HepG2 (cell line): ENCODE results near the gene CABLES2. TPM values are rescaled to one million over a fixed set of nuclear protein-coding genes. Genes with fewer than 3 reads are reported as not detected.
A peak's percentile ranks its signal among the peaks of the same experiment; 100 is the strongest.

Experiments
- ATAC-seq: fragments of 200-7000 bp; cut with Tn5 transposase; 3 replicates; pipeline ENCODE4 v1.9.1; 2020; ENCODE audit warnings: mild to moderate bottlenecking, moderate library complexity
- BruUV-seq: library from RNA; stranded (reverse); fragments of 400-500 nt; replicated peaks from 2 replicates; lab custom pipeline; 2021; lab: Mats Ljungman, UMichigan
- CTCF ChIA-PET: fragments of 300-600 bp; formaldehyde crosslinking; extraction: SDS; loops from one replicate; lab custom pipeline; 2021; ENCODE audit warnings: low total read pairs, inconsistent platforms, low intra/inter-chr PET ratio; lab: Yijun Ruan, JAX
- POLR2A ChIA-PET: fragments of 350-600 bp; sonication (Branson Sonifier 250); formaldehyde crosslinking; loops from one replicate; lab custom pipeline; 2020; ENCODE audit warnings: antibody characterized with exemption, inconsistent platforms; lab: Yijun Ruan, JAX
- DNase-seq: peaks from one replicate; pipeline ENCODE4 v3.0.0-alpha.2; 2015; ENCODE audit warnings: low spot score
- FAIRE-seq: peaks from 3 replicates; lab custom pipeline; 2011; peaks lifted over from hg19 to GRCh38; lab: Jason Lieb, UNC
- H2AFZ ChIP-seq: one replicate; pipeline ENCODE4 v1.6.1; 2011; ENCODE audit warnings: low read length, inconsistent platforms
- H3K27ac ChIP-seq: fragments of 300-600 bp; 3 replicates; pipeline ENCODE4 v1.8.0; 2011; ENCODE audit warnings: mixed run types, mild to moderate bottlenecking, mixed read lengths, low read length, inconsistent platforms; ENCODE audit not compliant: insufficient read depth; ENCODE audit errors: extremely low read length
- H3K27me3 ChIP-seq, 2 experiments: fragments of 200-600 bp in 1 of 2; 2 replicates in 1 of 2; 3 replicates in 1 of 2; pipeline versions ENCODE4 v1.6.0 to v1.8.0; 2011; ENCODE audit warnings: low read length in 2 of 2, mild to moderate bottlenecking in 2 of 2, moderate library complexity in 2 of 2, inconsistent platforms in 1 of 2; ENCODE audit not compliant: insufficient read depth in 2 of 2, control insufficient read depth in 1 of 2
- H3K36me3 ChIP-seq, 2 experiments: fragments of 200-600 bp in 1 of 2; replicated peaks in 1 of 2; 2 replicates in 1 of 2; 3 replicates in 1 of 2; pipeline versions ENCODE4 v1.5.1 to v1.8.0; 2011; ENCODE audit warnings: low read length in 2 of 2, inconsistent platforms in 1 of 2; ENCODE audit not compliant: insufficient read depth in 2 of 2, control insufficient read depth in 1 of 2
- H3K4me1 ChIP-seq: 2 replicates; pipeline ENCODE4 v1.5.1; 2012; ENCODE audit warnings: low read length, inconsistent platforms; ENCODE audit not compliant: insufficient read depth
- H3K4me2 ChIP-seq: 2 replicates; pipeline ENCODE4 v1.6.0; 2011; ENCODE audit warnings: low read depth, low read length, inconsistent platforms
- H3K4me3 ChIP-seq, 3 experiments: fragments of 200-600 bp in 1 of 3; sonication (generic), shearing (Covaris generic) in 1 of 3; replicated peaks in 1 of 3; 2 replicates each; pipeline ENCODE4 v1.5.1; 2011 to 2016; ENCODE audit warnings: low read length in 3 of 3, inconsistent platforms in 2 of 3, low read depth in 2 of 3, mild to moderate bottlenecking in 2 of 3, control low read depth in 1 of 3, mixed read lengths in 1 of 3; ENCODE audit not compliant: insufficient read depth in 1 of 3
- H3K79me2 ChIP-seq: one replicate; pipeline ENCODE4 v1.6.1; 2011; ENCODE audit warnings: low read length, inconsistent platforms; ENCODE audit not compliant: insufficient read depth
- H3K9ac ChIP-seq: 2 replicates; pipeline ENCODE4 v1.6.0; 2011; ENCODE audit warnings: mild to moderate bottlenecking, low read depth, low read length, inconsistent platforms; ENCODE audit not compliant: insufficient read depth
- H3K9me3 ChIP-seq: 2 replicates; pipeline ENCODE4 v1.5.1; 2012; ENCODE audit warnings: mild to moderate bottlenecking, low read length
- H4K20me1 ChIP-seq: 2 replicates; pipeline ENCODE4 v1.6.0; 2011; ENCODE audit warnings: inconsistent platforms, mild to moderate bottlenecking, low read length, moderate library complexity; ENCODE audit not compliant: insufficient read depth
- HNRNPL ChIP-seq: fragments of 200-400 bp; formaldehyde crosslinking; IDR thresholded peaks from 2 replicates; pipeline ENCODE4 v1.6.1; 2017; ENCODE audit warnings: mild to moderate bottlenecking, low read depth, low read length
- MTF1 ChIP-seq: sonication (generic); formaldehyde crosslinking; IDR thresholded peaks from 2 replicates; pipeline ENCODE4 v1.5.0; 2020; ENCODE audit warnings: missing genetic modification reagents
- MXI1 ChIP-seq: IDR thresholded peaks from 3 replicates; pipeline ENCODE4 v1.6.1; 2012; ENCODE audit warnings: low read depth, low read length, inconsistent platforms, borderline replicate concordance
- PBX2 ChIP-seq: IDR thresholded peaks from 2 replicates; pipeline ENCODE4 v1.6.1; 2016; ENCODE audit warnings: control low read depth
- SAP130 ChIP-seq: IDR thresholded peaks from 2 replicates; pipeline ENCODE4 v1.6.1; 2016; ENCODE audit warnings: low read depth
- THAP8 ChIP-seq: sonication (generic); formaldehyde crosslinking; IDR thresholded peaks from 2 replicates; pipeline ENCODE4 v1.5.1; 2020; ENCODE audit warnings: missing genetic modification reagents, mild to moderate bottlenecking, borderline replicate concordance
- UBTF ChIP-seq: sonication (generic); formaldehyde crosslinking; IDR thresholded peaks from 2 replicates; pipeline ENCODE4 v1.4.0; 2020; ENCODE audit warnings: mild to moderate bottlenecking, missing genetic modification reagents
- ZBTB10 ChIP-seq: sonication (generic); formaldehyde crosslinking; IDR thresholded peaks from 2 replicates; pipeline ENCODE4 v1.4.0; 2020; ENCODE audit warnings: missing genetic modification reagents, borderline replicate concordance
- ZNF350 ChIP-seq: sonication (generic); formaldehyde crosslinking; IDR thresholded peaks from 2 replicates; pipeline ENCODE4 v1.4.0; 2020; ENCODE audit warnings: mild to moderate bottlenecking, low read depth, missing genetic modification reagents, borderline replicate concordance
- ZNF781 ChIP-seq: sonication (generic); formaldehyde crosslinking; IDR thresholded peaks from 2 replicates; pipeline ENCODE4 v1.5.1; 2020; ENCODE audit warnings: borderline replicate concordance, mild to moderate bottlenecking, missing genetic modification reagents; ENCODE audit errors: not compliant biosample characterization
- ZSCAN5A ChIP-seq: sonication (generic); formaldehyde crosslinking; IDR thresholded peaks from 2 replicates; pipeline ENCODE4 v1.8.0; 2022; ENCODE audit warnings: mild to moderate bottlenecking, missing genetic modification reagents, borderline replicate concordance
- WGBS: methylation state at CpG from one replicate; pipeline ENCODE4 v1.1.6; 2017; ENCODE audit warnings: low lambda C conversion rate; 5-methylcytosine and 5-hydroxymethylcytosine counted together
- in situ Hi-C: cut with HindIII; loops from 2 replicates; pipeline ENCODE4 v1.10.0; 2017; ENCODE audit warnings: low pct_unique_long_range_greater_than_20kb; ENCODE audit not compliant: extremely low pct_ligation_motif_present
- intact Hi-C: fragments of 100-400 bp; cut with micrococcal nuclease; formaldehyde crosslinking; loops from one replicate; pipeline ENCODE4 v1.10.0; 2022; ENCODE audit not compliant: unreplicated experiment
- polyA plus RNA-seq, 8 experiments: library from polyadenylated mRNA; depleted of rRNA in 3 of 8; stranded (reverse) in 7 of 8; unstranded in 1 of 8; fragments of >200 nt; fragmentation: Illumina TruSeq in 4 of 8; extraction: Trizol in 4 of 8; gene quantifications; 2 replicates each; pipeline versions ENCODE4 v1.2.1 to v1.2.3, GENCODE V29; 2011 to 2016; ENCODE audit warnings: low read depth in 4 of 8, missing spikeins in 1 of 8, mixed read lengths in 1 of 8; ENCODE audit not compliant: insufficient read depth in 1 of 8
- total RNA-seq, 5 experiments: library from RNA; depleted of rRNA; stranded (reverse); fragments of >200 nt; fragmentation: Illumina TruSeq; extraction: Trizol; gene quantifications; 2 replicates each; pipeline ENCODE4 v1.2.3, GENCODE V29; 2016; ENCODE audit warnings: low read depth in 1 of 5

The CABLES2 gene
- total and polyA plus RNA-seq, 2 of the 13 experiments (the other 11 are each of a cell fraction or from before 2014, with no cell fraction given): 5.2 to 9.7 TPM

GRCh38 chr20:62365814-62366369 lies 41.2 kb downstream of the CABLES2 start (continued):
- TF ChIP-seq ZBTB10 (no peak), SAP130 (no peak)

GRCh38 chr20:62364911-62365736 lies 42.0 kb downstream of the CABLES2 start:
- FAIRE-seq (no peak), ATAC-seq (no peak), DNase-seq (no peak)
- WGBS: 88% methylated on average over 27 of the region's 27 CpGs
- POLR2A ChIA-PET: interaction anchor here (1.4 to 10.1 kb wide), 8 partner anchors 8 to 59 kb away, joined by 4 to 187 read pairs (median 62); partner anchors contain the start of genes ADRM1 and RPS21
- no peaks in the 10 kb centered on the region for H3K27me3 ChIP-seq
- CTCF ChIA-PET: no interaction called here
- intact Hi-C loops: loop anchor here (10.0 kb wide), 1 partner anchor 1600 kb away; the partner anchor contains the start of gene ZNF512B
- H3K4me3 ChIP-seq: peak overlapping the region; percentile 76 to 95 (median 91); a peak in 5 of 6 replicates
- no peaks in the 10 kb centered on the region for H3K9me3 ChIP-seq
- peak overlapping the region; percentile 99 for H3K4me2 ChIP-seq
- no TSS peak for BruUV-seq
- peak overlapping the region; percentile 90; the same call in 1 of the 2 replicates for H3K9ac ChIP-seq
- H3K27ac ChIP-seq: peak overlapping the region; percentile 79
- no peak overlapping the region for H2AFZ ChIP-seq
- H4K20me1 ChIP-seq: peaks cover 30% of the 10 kb centered on the region
- peaks cover 10 to 16% of the 10 kb centered on the region in 2 experiments; a peak in 4 of 5 replicates for H3K36me3 ChIP-seq
- in situ Hi-C loops: loop anchor here (5.0 kb wide), 1 partner anchor 63 kb away; the partner anchor contains the start of gene ADRM1
- H3K4me1 ChIP-seq: peaks cover 74% of the 10 kb centered on the region
- peaks cover 37% of the 10 kb centered on the region for H3K79me2 ChIP-seq
- TF ChIP-seq THAP8 (CRISPR knock-in tag): no peak
- TF ChIP-seq UBTF (CRISPR knock-in tag): no peak
- TF ChIP-seq ZNF350 (CRISPR knock-in tag): 0 out of 2 replicates have a peak, but pooled peaks have one; percentile 27
- no peak for TF ChIP-seq PBX2 (CRISPR knock-in tag)
- no peak for TF ChIP-seq ZNF781
- no peak for TF ChIP-seq ZSCAN5A (CRISPR knock-in tag)
- TF ChIP-seq MXI1: no peak
- TF ChIP-seq HNRNPL: peak; percentile 75; the same call in 1 of the 2 replicates
- TF ChIP-seq MTF1 (CRISPR knock-in tag): no peak
